ENCODE data around the gene OR1I1. TPM values are rescaled to one million over a fixed set of nuclear protein-coding genes. Genes with fewer than 3 reads are reported as not detected.
"Not testable (repeated sequence)": the region's sequence is repeated elsewhere in the genome, so short reads cannot be mapped to it uniquely, and the experiment has no call there.

OR1I1 gene
- total RNA-seq, 1 experiment from 2014 or later = not detected

DNA sequence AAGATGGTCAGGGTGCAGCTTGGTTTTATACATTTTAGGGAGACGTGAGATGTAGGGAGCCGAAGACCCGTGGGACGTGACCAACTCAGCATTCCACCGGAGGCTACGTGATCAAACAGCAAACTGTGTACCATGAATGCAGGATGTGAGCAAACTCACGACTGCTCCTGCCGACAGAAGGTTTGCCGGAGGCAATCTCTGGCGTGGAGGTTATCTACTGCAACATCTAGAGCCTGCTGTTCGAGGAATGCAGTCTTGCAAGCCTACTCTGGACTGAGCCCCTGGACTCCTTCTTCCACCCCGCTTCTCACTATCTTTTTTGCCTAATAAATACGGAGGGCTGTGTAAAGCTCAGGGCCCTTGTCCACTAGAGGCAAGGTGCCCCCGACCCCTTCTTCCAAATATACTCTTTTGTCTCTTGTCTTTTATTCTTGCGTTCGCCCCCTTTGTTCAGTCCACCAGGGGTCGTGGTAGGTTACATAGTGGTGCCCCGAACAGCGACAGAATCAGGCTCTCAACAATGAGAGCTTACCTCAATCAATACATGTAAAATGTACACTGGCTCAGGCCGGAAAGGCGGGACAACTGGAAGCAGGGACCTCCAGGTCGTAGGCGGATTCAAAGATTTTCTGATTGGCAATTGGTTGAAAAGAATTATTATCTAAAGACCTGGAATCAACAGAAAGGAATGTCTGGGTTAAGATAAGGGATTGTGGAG is 8.9 kb upstream of the OR1I1 start:
- Histone ChIP-seq H3K4me2 (peak overlapping the region; percentile 76), H3K9me3 (ENCODE audit: insufficient read depth, low read depth) (no peaks in the 10 kb centered on the region; the same call in 1 of the 2 replicates), H3K27ac (peak overlapping the region; percentile 96), H3K4me3 (peak overlapping the region; percentile 47; the same call in 1 of the 2 replicates), H3K36me3 (ENCODE audit: low read depth) (no peaks in the 10 kb centered on the region), H3K79me2 (ENCODE audit: low read depth) (no peaks in the 10 kb centered on the region), H2AFZ (no peak overlapping the region), H3K27me3 (ENCODE audit: insufficient read depth, low read depth) (no peaks in the 10 kb centered on the region), H3K4me1 (replicated peaks; ENCODE audit: insufficient read depth) (peaks cover 86% of the 10 kb centered on the region), H4K20me1 (ENCODE audit: insufficient read depth) (no peaks in the 10 kb centered on the region), H3F3A (ENCODE audit: insufficient read depth, low read depth) (peaks cover 79% of the 10 kb centered on the region), H3K9me2 (ENCODE audit: insufficient read depth) (no peaks in the 10 kb centered on the region)
- intact Hi-C loops (cut with micrococcal nuclease; ENCODE audit: unreplicated experiment) = loop anchor here (1.0 kb wide), 1 partner anchor 35 kb away; no protein-coding TSS in a partner anchor
- TF ChIP-seq, protein P1, sequence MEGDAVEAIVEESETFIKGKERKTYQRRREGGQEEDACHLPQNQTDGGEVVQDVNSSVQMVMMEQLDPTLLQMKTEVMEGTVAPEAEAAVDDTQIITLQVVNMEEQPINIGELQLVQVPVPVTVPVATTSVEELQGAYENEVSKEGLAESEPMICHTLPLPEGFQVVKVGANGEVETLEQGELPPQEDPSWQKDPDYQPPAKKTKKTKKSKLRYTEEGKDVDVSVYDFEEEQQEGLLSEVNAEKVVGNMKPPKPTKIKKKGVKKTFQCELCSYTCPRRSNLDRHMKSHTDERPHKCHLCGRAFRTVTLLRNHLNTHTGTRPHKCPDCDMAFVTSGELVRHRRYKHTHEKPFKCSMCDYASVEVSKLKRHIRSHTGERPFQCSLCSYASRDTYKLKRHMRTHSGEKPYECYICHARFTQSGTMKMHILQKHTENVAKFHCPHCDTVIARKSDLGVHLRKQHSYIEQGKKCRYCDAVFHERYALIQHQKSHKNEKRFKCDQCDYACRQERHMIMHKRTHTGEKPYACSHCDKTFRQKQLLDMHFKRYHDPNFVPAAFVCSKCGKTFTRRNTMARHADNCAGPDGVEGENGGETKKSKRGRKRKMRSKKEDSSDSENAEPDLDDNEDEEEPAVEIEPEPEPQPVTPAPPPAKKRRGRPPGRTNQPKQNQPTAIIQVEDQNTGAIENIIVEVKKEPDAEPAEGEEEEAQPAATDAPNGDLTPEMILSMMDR (conservative IDR thresholded peaks at IDR 0.05) = peak; percentile 64
- TF ChIP-seq EZH2 (IDR thresholded peaks at IDR 0.05; ENCODE audit: low read depth) = no peak
- peak; percentile 90 to 99 for DNase-seq
- BruUV-seq (replicated peaks) = TSS peak; percentile 77
- ChIA-PET CTCF (interaction anchor here (0.7 kb wide), 1 partner anchor 28 kb away, joined by 3 read pairs; no protein-coding TSS in a partner anchor), POLR2A (ENCODE audit: unreplicated experiment) (interaction anchor here (0.6 kb wide), 2 partner anchors 74 to 106 kb away, joined by 3 read pairs; no protein-coding TSS in a partner anchor)

GRCh38 chr19:15074371-15074770 is 7.6 kb upstream of the OR1I1 start:
- H3F3A ChIP-seq (ENCODE audit: insufficient read depth, low read depth) = peaks cover 72% of the 10 kb centered on the region
- peak overlapping the region; percentile 21; the same call in 1 of the 2 replicates for H2AFZ ChIP-seq
- H3K4me2 ChIP-seq = peak overlapping the region; percentile 76
- DNase-seq = peak in 1 of 2 experiments; percentile 78
- POLR2A ChIA-PET (ENCODE audit: unreplicated experiment) = no interaction called here
- H3K9me3 ChIP-seq (ENCODE audit: insufficient read depth, low read depth) = no peaks in the 10 kb centered on the region; the same call in 1 of the 2 replicates
- H3K79me2 ChIP-seq (ENCODE audit: low read depth) = no peaks in the 10 kb centered on the region
- CTCF ChIA-PET = no interaction called here
- H3K27ac ChIP-seq = peak overlapping the region; percentile 96
- no TSS peak for BruUV-seq (replicated peaks)
- H3K36me3 ChIP-seq (ENCODE audit: low read depth) = no peaks in the 10 kb centered on the region
- peaks cover 73% of the 10 kb centered on the region for H3K4me1 ChIP-seq (replicated peaks; ENCODE audit: insufficient read depth)
- no peak for TF ChIP-seq EZH2 (IDR thresholded peaks at IDR 0.05; ENCODE audit: low read depth)
- TF ChIP-seq, protein P1 (conservative IDR thresholded peaks at IDR 0.05) = no peak
- H3K9me2 ChIP-seq (ENCODE audit: insufficient read depth) = no peaks in the 10 kb centered on the region
- H3K4me3 ChIP-seq = peak overlapping the region; percentile 47; the same call in 1 of the 2 replicates
- no peaks in the 10 kb centered on the region for H3K27me3 ChIP-seq (ENCODE audit: insufficient read depth, low read depth)
- intact Hi-C loops (cut with micrococcal nuclease; ENCODE audit: unreplicated experiment) = no loop called here
- H4K20me1 ChIP-seq (ENCODE audit: insufficient read depth) = no peaks in the 10 kb centered on the region

DNA sequence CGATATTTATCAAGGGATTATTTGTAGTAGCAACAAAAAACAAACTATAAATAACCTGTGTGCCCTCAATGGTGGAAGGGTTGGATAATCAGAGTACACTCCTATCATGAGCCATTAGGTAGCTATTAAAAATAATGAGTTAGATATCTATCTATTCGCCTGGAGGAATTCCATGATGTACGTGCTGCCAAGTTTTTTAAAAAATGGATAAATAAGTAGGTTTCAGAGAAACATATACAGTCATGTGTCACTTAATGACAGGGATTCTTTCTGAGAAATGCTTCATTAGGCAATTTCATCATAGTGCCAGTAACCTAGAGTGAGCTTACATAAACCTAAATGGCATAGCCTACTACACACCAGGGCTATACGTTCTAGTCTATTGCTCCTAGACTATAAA is 6.2 kb upstream of the OR1I1 start:
- TF ChIP-seq, protein P1 (conservative IDR thresholded peaks at IDR 0.05) = no peak
- TF ChIP-seq EZH2 (IDR thresholded peaks at IDR 0.05; ENCODE audit: low read depth) = no peak
- H3K4me3 ChIP-seq = no peak overlapping the region
- peak overlapping the region; percentile 22; the same call in 1 of the 2 replicates for H3K4me2 ChIP-seq
- H3F3A ChIP-seq (ENCODE audit: insufficient read depth, low read depth) = peaks cover 58% of the 10 kb centered on the region
- ChIA-PET POLR2A (ENCODE audit: unreplicated experiment) (no interaction called here), CTCF (no interaction called here)
- H3K4me1 ChIP-seq (replicated peaks; ENCODE audit: insufficient read depth) = peaks cover 59% of the 10 kb centered on the region
- no peaks in the 10 kb centered on the region for H4K20me1 ChIP-seq (ENCODE audit: insufficient read depth)
- H3K9me3 ChIP-seq (ENCODE audit: insufficient read depth, low read depth) = no peaks in the 10 kb centered on the region; the same call in 1 of the 2 replicates
- H3K9me2 ChIP-seq (ENCODE audit: insufficient read depth) = no peaks in the 10 kb centered on the region
- H3K27me3 ChIP-seq (ENCODE audit: insufficient read depth, low read depth) = no peaks in the 10 kb centered on the region
- peak in 1 of 2 experiments; percentile 95 for DNase-seq
- no peaks in the 10 kb centered on the region for H3K36me3 ChIP-seq (ENCODE audit: low read depth)
- H2AFZ ChIP-seq = no peak overlapping the region
- intact Hi-C loops (cut with micrococcal nuclease; ENCODE audit: unreplicated experiment) = no loop called here
- BruUV-seq (replicated peaks) = no TSS peak
- H3K79me2 ChIP-seq (ENCODE audit: low read depth) = no peaks in the 10 kb centered on the region
- peak overlapping the region; percentile 96 for H3K27ac ChIP-seq

GRCh38 chr19:15080002-15080401 is 2.0 kb upstream of the OR1I1 start:
- CTCF ChIA-PET = interaction anchor here (0.7 kb wide), 1 partner anchor 56 kb away, joined by 14 read pairs; no protein-coding TSS in a partner anchor
- H3K36me3 ChIP-seq (ENCODE audit: low read depth); H3K4me3 ChIP-seq; intact Hi-C loops (cut with micrococcal nuclease; ENCODE audit: unreplicated experiment); H3K4me2 ChIP-seq; H4K20me1 ChIP-seq (ENCODE audit: insufficient read depth); H3K79me2 ChIP-seq (ENCODE audit: low read depth); H2AFZ ChIP-seq; H3K9me2 ChIP-seq (ENCODE audit: insufficient read depth); BruUV-seq (replicated peaks); POLR2A ChIA-PET (ENCODE audit: unreplicated experiment); H3K9me3 ChIP-seq (ENCODE audit: insufficient read depth, low read depth); H3K27me3 ChIP-seq (ENCODE audit: insufficient read depth, low read depth); H3K27ac ChIP-seq: not testable (repeated sequence)
- DNase-seq = peak in 1 of 2 experiments; percentile 33
- Histone ChIP-seq H3F3A (ENCODE audit: insufficient read depth, low read depth) (peaks cover 16% of the 10 kb centered on the region), H3K4me1 (replicated peaks; ENCODE audit: insufficient read depth) (peaks cover 19% of the 10 kb centered on the region)

All from PC-9 (cell line).